LNCaP clone FGC (cell line): ENCODE results near the gene DENND4A.

Experiments used
- DNase-seq: peaks from one replicate; pipeline ENCODE4 v3.0.0-alpha.2; 2011; ENCODE audit warnings: low read depth
- H3K4me3 ChIP-seq: 2 replicates; pipeline ENCODE4 v1.5.1; 2011; ENCODE audit warnings: mild to moderate bottlenecking, low read depth, low read length, control low read depth
- TF ChIP-seq, protein P1 (sequence below): IDR thresholded peaks from 2 replicates; pipeline ENCODE4 v1.5.1; 2012; ENCODE audit warnings: mild to moderate bottlenecking; ENCODE audit not compliant: control insufficient read depth, insufficient read depth; ENCODE audit errors: extremely low read depth

The DENND4A gene

GRCh38 chr15:65722191-65722590, 69.9 kb downstream of the DENND4A start:
- TF ChIP-seq, protein P1, sequence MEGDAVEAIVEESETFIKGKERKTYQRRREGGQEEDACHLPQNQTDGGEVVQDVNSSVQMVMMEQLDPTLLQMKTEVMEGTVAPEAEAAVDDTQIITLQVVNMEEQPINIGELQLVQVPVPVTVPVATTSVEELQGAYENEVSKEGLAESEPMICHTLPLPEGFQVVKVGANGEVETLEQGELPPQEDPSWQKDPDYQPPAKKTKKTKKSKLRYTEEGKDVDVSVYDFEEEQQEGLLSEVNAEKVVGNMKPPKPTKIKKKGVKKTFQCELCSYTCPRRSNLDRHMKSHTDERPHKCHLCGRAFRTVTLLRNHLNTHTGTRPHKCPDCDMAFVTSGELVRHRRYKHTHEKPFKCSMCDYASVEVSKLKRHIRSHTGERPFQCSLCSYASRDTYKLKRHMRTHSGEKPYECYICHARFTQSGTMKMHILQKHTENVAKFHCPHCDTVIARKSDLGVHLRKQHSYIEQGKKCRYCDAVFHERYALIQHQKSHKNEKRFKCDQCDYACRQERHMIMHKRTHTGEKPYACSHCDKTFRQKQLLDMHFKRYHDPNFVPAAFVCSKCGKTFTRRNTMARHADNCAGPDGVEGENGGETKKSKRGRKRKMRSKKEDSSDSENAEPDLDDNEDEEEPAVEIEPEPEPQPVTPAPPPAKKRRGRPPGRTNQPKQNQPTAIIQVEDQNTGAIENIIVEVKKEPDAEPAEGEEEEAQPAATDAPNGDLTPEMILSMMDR = no peak
- no peak for DNase-seq
- no peak overlapping the region for H3K4me3 ChIP-seq

- H3K4me3 ChIP-seq = no peak overlapping the region
- TF ChIP-seq, protein P1 = no peak
- DNase-seq = no peak
Observed at GRCh38 chr15:65712415-65712814, 79.7 kb downstream of the DENND4A start.

- no peak overlapping the region for H3K4me3 ChIP-seq
- TF ChIP-seq, protein P1 = no peak
- no peak for DNase-seq
Observed at GRCh38 chr15:65695081-65695480, 97.0 kb downstream of the DENND4A start.

GRCh38 chr15:65690778-65691177, 101.3 kb downstream of the DENND4A start:
- TF ChIP-seq, protein P1 = no peak
- no peak for DNase-seq
- H3K4me3 ChIP-seq = no peak overlapping the region

DNA sequence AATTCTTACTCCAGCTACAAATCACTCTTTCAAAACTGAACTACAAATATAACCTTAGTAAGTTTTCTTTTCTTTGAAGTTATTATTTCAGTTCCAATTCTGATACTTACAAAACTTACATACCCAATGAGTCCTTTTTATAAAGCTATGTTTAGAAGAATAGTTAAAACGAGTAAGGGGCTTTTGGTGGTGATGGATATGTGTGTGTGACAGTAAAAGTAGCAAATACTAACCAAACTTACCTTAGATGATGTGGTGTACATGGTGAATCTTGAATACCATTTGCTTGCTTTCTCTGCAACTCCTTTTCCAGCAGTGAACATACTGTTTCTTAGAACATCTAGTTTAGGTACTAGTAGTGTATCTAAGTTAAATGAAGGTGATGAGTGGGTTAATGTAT, 101.9 kb downstream of the DENND4A start:
- H3K4me3 ChIP-seq = no peak overlapping the region
- TF ChIP-seq, protein P1 = no peak
- no peak for DNase-seq

- DNase-seq = no peak
- H3K4me3 ChIP-seq = no peak overlapping the region
- TF ChIP-seq, protein P1 = no peak
Observed at GRCh38 chr15:65688462-65688861, 103.6 kb downstream of the DENND4A start.

DNA sequence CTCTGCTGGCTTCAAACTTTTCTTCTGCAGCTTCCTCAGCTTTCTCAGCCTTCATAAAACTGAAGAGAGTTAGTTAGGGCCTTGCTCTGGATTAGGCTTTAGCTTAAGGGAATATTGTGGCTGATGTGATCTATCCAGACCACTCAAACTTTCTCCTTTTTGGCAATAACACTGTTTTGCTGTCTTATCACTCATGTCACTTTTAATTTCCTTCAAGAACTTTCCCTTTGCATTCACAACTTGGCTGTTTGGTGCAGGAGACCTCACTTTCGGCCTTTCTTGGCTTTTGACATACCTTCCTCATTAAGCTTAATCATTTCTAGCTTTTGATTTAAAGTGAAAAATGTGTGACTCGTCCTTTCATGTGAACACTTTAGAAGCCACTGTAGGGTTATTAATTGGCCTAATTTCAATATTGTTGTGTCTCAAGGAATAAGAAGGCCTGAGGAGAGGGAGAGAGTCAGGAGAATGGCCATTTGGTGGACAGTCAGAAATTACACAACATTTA, 109.6 kb downstream of the DENND4A start:
- DNase-seq = no peak
- H3K4me3 ChIP-seq = no peak overlapping the region
- TF ChIP-seq, protein P1 = no peak
